Transverse colon (tissue), 3 donors: ENCODE results near the gene TPM4.

Source experiments
- EP300 ChIP-seq: sonication (generic); formaldehyde crosslinking; IDR thresholded peaks from one replicate; pipeline ENCODE4 v1.6.1; 2017; ENCODE audit warnings: antibody characterized with exemption, low read depth
- TF ChIP-seq, protein P1 (sequence below), 5 experiments: fragments of 200-600 bp in 3 of 5; fragments of 450-650 bp in 2 of 5; sonication (generic) in 3 of 5; IDR thresholded peaks; 1 replicate in 2 of 5; 2 replicates in 3 of 5; pipeline ENCODE4 v1.5.1; 2016 to 2017; ENCODE audit warnings: antibody characterized with exemption in 5 of 5, inconsistent platforms in 3 of 5, mild to moderate bottlenecking in 2 of 5, moderate library complexity in 1 of 5

DNA sequence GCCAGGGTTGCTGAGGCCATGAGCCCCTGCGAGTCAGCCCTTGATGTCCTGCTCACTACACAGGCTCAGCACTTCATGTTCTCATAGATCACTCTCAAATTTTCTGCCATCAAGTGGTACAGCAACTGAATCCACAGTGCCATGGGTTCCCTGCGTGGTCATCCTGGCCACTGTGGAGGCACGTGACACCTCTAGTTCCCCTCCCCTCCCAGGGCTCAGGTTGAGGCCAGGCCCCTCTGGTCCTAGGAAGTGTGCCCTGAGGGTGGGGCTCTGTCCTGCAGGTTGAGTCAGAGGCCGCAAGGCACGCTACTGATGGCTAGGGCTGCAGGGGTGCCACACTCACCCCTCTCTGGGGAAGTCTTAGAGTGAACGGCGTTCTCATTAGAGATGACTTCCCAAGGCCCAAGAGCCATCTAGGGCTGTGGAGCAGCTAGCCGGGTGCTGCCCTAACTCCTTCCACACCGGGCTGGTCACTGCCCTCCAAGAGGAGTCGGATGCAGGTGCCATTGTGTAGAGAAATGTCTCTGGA lies 39.8 kb upstream of the TPM4 start:
- TF ChIP-seq, protein P1, sequence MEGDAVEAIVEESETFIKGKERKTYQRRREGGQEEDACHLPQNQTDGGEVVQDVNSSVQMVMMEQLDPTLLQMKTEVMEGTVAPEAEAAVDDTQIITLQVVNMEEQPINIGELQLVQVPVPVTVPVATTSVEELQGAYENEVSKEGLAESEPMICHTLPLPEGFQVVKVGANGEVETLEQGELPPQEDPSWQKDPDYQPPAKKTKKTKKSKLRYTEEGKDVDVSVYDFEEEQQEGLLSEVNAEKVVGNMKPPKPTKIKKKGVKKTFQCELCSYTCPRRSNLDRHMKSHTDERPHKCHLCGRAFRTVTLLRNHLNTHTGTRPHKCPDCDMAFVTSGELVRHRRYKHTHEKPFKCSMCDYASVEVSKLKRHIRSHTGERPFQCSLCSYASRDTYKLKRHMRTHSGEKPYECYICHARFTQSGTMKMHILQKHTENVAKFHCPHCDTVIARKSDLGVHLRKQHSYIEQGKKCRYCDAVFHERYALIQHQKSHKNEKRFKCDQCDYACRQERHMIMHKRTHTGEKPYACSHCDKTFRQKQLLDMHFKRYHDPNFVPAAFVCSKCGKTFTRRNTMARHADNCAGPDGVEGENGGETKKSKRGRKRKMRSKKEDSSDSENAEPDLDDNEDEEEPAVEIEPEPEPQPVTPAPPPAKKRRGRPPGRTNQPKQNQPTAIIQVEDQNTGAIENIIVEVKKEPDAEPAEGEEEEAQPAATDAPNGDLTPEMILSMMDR (IDR thresholded peaks at IDR 0.05), result no peak
- TF ChIP-seq EP300, result no peak
